DOHH2 (cell line): ENCODE data around the gene PRELP.

Experiments
- H3F3A ChIP-seq: fragments of 200-600 bp; sonication (generic), shearing (Covaris generic); 2 replicates; pipeline ENCODE4 v1.6.0; 2016; ENCODE audit warnings: antibody characterized with exemption, mild to moderate bottlenecking; ENCODE audit not compliant: control insufficient read depth, insufficient read depth
- H3K27ac ChIP-seq: fragments of 200-600 bp; sonication (generic); 2 replicates; pipeline ENCODE4 v1.5.1; 2014; ENCODE audit warnings: low read depth, mild to moderate bottlenecking, low read length, moderate library complexity
- H3K27me3 ChIP-seq: fragments of 200-600 bp; sonication (generic); 2 replicates; pipeline ENCODE4 v1.6.1; 2014; ENCODE audit warnings: mild to moderate bottlenecking, low read length, mixed read lengths; ENCODE audit not compliant: control insufficient read depth
- H3K36me3 ChIP-seq: fragments of 200-600 bp; sonication (generic); 2 replicates; pipeline ENCODE4 v1.6.1; 2014; ENCODE audit warnings: mild to moderate bottlenecking, low read length, moderate library complexity, mixed read lengths; ENCODE audit not compliant: control insufficient read depth
- H3K4me1 ChIP-seq: fragments of 200-600 bp; sonication (generic); 2 replicates; pipeline ENCODE4 v1.6.1; 2014; ENCODE audit warnings: mild to moderate bottlenecking, low read length, mixed read lengths; ENCODE audit not compliant: control insufficient read depth
- H3K4me2 ChIP-seq: fragments of 200-600 bp; sonication (generic); 2 replicates; pipeline ENCODE4 v1.6.0; 2014; ENCODE audit warnings: mild to moderate bottlenecking, low read length, moderate library complexity
- H3K4me3 ChIP-seq: fragments of 200-600 bp; sonication (generic); 2 replicates; pipeline ENCODE4 v1.5.1; 2014; ENCODE audit warnings: mild to moderate bottlenecking, low read length, mixed read lengths
- H3K79me2 ChIP-seq: fragments of 200-600 bp; sonication (generic); 2 replicates; pipeline ENCODE4 v1.6.1; 2014; ENCODE audit warnings: mild to moderate bottlenecking, low read length, mixed read lengths; ENCODE audit not compliant: control insufficient read depth
- H3K9me2 ChIP-seq: fragments of 200-600 bp; sonication (generic); replicated peaks from 2 replicates; pipeline ENCODE4 v1.6.1; 2014; ENCODE audit warnings: mild to moderate bottlenecking, low read length, mixed read lengths; ENCODE audit not compliant: control insufficient read depth
- H3K9me3 ChIP-seq: fragments of 200-600 bp; sonication (generic); 2 replicates; pipeline ENCODE4 v1.6.1; 2014; ENCODE audit warnings: antibody characterized with exemption, low read length, mixed read lengths; ENCODE audit not compliant: control insufficient read depth, insufficient read depth
- H4K20me1 ChIP-seq: fragments of 200-600 bp; sonication (generic); 2 replicates; pipeline ENCODE4 v1.6.0; 2014; ENCODE audit warnings: low read depth, mild to moderate bottlenecking, antibody characterized with exemption, low read length, moderate library complexity; ENCODE audit not compliant: control insufficient read depth, insufficient read depth
- EZH2phosphoT487 ChIP-seq: fragments of 200-600 bp; sonication (generic); IDR thresholded peaks from 2 replicates; pipeline ENCODE4 v1.6.1; 2017; ENCODE audit warnings: borderline replicate concordance, mild to moderate bottlenecking, antibody characterized with exemption, low read length, moderate library complexity, mixed read lengths
- TF ChIP-seq, protein P1 (sequence below): fragments of 200-600 bp; sonication (generic); IDR thresholded peaks from one replicate; pipeline ENCODE4 v1.5.1; 2014; ENCODE audit warnings: antibody characterized with exemption, mild to moderate bottlenecking, low read depth, low read length; ENCODE audit not compliant: poor library complexity, severe bottlenecking

Gene PRELP

DNA sequence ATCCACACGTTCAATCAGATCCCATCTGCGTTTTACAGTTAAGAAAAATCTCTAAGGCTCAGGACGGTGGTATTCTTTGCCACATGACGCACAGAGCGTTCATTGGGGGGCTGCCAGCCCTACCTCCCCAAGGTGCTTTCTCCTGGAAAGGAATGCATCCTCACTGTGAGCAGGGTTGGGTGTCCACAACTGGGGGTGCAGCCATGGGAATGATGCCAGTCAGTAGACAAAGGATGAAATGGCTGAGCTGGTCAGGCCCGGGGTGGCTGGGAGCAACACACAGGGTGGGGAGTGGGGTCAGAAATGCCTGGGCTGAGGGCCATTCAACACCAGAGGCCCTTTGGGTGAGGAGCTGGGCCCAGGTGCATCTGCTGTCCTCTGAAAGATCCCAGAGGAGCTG, 44.3 kb downstream of the PRELP start:
- Histone ChIP-seq H3K4me2 (no peak overlapping the region), H3K27ac (no peak overlapping the region), H3K9me2 (no peaks in the 10 kb centered on the region), H3K4me1 (no peaks in the 10 kb centered on the region), H3K27me3 (peaks cover under 1% of the 10 kb centered on the region; the same call in 1 of the 2 replicates), H3K9me3 (no peaks in the 10 kb centered on the region), H4K20me1 (no peaks in the 10 kb centered on the region), H3K79me2 (no peaks in the 10 kb centered on the region), H3K36me3 (no peaks in the 10 kb centered on the region), H3K4me3 (no peak overlapping the region), H3F3A (no peaks in the 10 kb centered on the region)
- TF ChIP-seq EZH2phosphoT487 = no peak
- TF ChIP-seq, protein P1, sequence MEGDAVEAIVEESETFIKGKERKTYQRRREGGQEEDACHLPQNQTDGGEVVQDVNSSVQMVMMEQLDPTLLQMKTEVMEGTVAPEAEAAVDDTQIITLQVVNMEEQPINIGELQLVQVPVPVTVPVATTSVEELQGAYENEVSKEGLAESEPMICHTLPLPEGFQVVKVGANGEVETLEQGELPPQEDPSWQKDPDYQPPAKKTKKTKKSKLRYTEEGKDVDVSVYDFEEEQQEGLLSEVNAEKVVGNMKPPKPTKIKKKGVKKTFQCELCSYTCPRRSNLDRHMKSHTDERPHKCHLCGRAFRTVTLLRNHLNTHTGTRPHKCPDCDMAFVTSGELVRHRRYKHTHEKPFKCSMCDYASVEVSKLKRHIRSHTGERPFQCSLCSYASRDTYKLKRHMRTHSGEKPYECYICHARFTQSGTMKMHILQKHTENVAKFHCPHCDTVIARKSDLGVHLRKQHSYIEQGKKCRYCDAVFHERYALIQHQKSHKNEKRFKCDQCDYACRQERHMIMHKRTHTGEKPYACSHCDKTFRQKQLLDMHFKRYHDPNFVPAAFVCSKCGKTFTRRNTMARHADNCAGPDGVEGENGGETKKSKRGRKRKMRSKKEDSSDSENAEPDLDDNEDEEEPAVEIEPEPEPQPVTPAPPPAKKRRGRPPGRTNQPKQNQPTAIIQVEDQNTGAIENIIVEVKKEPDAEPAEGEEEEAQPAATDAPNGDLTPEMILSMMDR = no peak

DNA sequence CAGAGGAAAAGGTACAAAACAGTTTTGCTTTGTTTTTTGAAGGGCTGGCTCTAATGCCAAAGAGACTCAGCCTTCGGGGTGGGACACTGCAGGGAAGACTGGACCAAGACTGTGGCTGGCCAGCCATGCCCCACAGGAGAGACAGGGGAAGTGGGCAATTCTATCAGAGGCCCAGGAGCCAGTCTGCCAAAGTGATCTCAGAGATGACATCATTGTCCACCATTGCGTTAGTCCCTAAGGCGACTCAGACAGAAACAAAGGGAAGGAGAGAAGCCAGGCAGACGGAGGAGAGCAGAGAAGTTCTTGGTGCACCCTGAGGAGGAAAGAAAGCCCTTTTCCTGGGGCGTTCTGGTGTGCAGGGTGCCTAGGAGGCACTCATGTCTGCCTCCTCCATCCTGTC, 44.7 kb downstream of the PRELP start:
- H4K20me1 ChIP-seq = no peaks in the 10 kb centered on the region
- H3K4me2 ChIP-seq = no peak overlapping the region
- no peaks in the 10 kb centered on the region for H3K4me1 ChIP-seq
- no peak overlapping the region for H3K4me3 ChIP-seq
- H3K9me3 ChIP-seq = no peaks in the 10 kb centered on the region
- peaks cover 4% of the 10 kb centered on the region; the same call in 1 of the 2 replicates for H3K27me3 ChIP-seq
- no peak overlapping the region for H3K27ac ChIP-seq
- H3K9me2 ChIP-seq = no peaks in the 10 kb centered on the region
- no peaks in the 10 kb centered on the region for H3K79me2 ChIP-seq
- no peaks in the 10 kb centered on the region for H3F3A ChIP-seq
- no peak for TF ChIP-seq EZH2phosphoT487
- TF ChIP-seq, protein P1 = no peak
- no peaks in the 10 kb centered on the region for H3K36me3 ChIP-seq

DNA sequence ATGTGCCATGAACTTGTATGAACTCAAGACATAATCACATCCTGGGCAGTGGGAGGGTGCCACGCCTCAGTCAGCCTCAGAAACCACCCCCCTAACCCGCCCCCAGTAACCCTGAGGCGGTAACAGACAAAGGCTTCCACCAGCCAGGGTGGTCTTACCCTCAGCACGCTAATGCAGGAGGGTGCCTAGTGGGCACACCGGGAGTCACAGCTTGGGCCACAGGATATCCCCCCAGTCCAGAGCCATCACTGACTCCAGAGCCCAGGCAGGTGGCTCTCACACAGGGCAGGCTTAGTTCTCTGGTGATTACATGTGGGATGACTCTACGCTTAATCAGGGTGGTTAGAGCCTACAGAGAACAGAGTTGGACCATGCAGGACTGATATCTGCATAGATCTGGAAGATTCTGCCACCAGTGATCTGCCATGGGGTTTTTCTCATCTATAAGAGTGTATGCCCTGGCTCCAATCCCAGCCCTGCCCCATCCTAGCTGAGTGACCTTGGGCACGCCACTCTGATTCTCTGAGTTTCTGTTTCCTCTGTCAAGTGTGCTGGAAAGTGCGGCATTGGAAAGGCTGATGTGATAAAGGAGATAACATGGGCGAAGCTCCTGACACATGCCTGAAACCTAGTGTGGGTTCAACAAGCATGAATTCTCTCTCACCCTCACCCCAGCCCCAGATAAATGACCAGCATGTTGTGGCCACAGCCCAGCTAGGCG, 45.6 kb downstream of the PRELP start:
- H3K4me1 ChIP-seq = no peaks in the 10 kb centered on the region
- no peaks in the 10 kb centered on the region for H3K79me2 ChIP-seq
- no peaks in the 10 kb centered on the region for H4K20me1 ChIP-seq
- H3K27me3 ChIP-seq = peaks cover 4% of the 10 kb centered on the region; the same call in 1 of the 2 replicates
- H3K4me2 ChIP-seq = no peak overlapping the region
- H3K9me3 ChIP-seq = no peaks in the 10 kb centered on the region
- H3K9me2 ChIP-seq = no peaks in the 10 kb centered on the region
- H3K27ac ChIP-seq = no peak overlapping the region
- H3K4me3 ChIP-seq = no peak overlapping the region
- H3K36me3 ChIP-seq = no peaks in the 10 kb centered on the region
- H3F3A ChIP-seq = no peaks in the 10 kb centered on the region
- TF ChIP-seq EZH2phosphoT487 = no peak
- TF ChIP-seq, protein P1 = no peak
